ENCODE results near the gene RAB3A.

RAB3A gene

DNA sequence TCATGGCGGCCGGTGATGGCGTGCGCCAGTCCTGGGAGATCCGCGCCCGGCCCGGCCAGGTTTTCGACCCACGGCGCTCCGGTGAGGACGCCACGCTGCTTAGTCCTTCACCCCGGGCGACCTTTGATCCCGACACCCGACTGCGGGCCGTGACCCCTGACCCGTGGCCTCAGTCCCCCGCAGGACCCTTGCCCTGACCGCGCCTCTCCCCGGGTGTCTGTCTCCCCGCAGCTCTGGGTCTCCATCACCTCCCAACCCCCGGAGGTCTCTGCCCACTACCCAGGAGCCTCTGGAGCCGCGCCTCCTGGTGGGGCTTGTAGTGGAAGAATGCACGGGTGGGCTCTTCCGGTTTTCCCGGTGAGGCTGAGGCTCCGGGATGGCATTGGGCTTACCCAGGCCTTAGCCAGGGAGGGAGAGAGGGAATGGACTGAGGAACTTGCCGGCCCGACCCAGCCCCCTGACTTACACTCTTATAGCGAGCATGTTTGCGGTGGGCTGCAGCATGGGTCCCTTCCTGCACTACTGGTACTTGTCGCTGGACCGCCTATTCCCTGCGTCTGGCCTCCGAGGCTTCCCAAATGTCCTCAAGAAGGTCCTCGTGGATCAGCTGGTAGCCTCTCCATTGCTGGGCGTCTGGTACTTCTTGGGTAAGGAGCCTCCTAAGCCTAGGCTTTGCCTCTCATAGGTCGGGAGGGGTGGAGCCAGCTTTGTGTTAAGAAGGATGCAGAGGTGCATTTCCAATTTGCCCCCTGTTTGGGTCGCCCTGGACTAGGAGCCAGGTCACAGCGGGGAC lies 10.3 kb downstream of the RAB3A start:
- Histone ChIP-seq H3K79me2 (ENCODE audit: insufficient read depth, low read length) (peaks cover 12% of the 10 kb centered on the region), H3K4me1 (ENCODE audit: insufficient read depth, low read length, poor library complexity, severe bottlenecking) (peaks cover 17% of the 10 kb centered on the region), H2AFZ (ENCODE audit: low read length) (peak overlapping the region; percentile 59), H3K9me2 (replicated peaks; ENCODE audit: low read depth, low read length) (no peaks in the 10 kb centered on the region), H3K4me2 (ENCODE audit: low read depth, low read length, poor library complexity, severe bottlenecking) (peak overlapping the region; percentile 88), H3K27me3 (ENCODE audit: insufficient read depth, low read length, poor library complexity, severe bottlenecking) (no peaks in the 10 kb centered on the region), H3F3A (ENCODE audit: low read depth) (0 out of 2 replicates have a peak, but pooled peaks cover 7% of the 10 kb centered on the region), H3K9ac (ENCODE audit: low read depth, low read length, poor library complexity, severe bottlenecking) (peak overlapping the region; percentile 84), H3K36me3 (ENCODE audit: insufficient read depth, low read length) (peaks cover 2% of the 10 kb centered on the region; the same call in 1 of the 2 replicates), H3K9me3 (ENCODE audit: insufficient read depth, low read depth, low read length) (no peaks in the 10 kb centered on the region), H3K4me3 (ENCODE audit: low read length, poor library complexity, severe bottlenecking) (peak overlapping the region; percentile 90), H4K20me1 (ENCODE audit: insufficient read depth, low read length, poor library complexity, severe bottlenecking) (peaks cover 7% of the 10 kb centered on the region)
- TF ChIP-seq EZH2phosphoT487 (IDR thresholded peaks at IDR 0.05; ENCODE audit: borderline replicate concordance), result no peak
- TF ChIP-seq, protein P1, sequence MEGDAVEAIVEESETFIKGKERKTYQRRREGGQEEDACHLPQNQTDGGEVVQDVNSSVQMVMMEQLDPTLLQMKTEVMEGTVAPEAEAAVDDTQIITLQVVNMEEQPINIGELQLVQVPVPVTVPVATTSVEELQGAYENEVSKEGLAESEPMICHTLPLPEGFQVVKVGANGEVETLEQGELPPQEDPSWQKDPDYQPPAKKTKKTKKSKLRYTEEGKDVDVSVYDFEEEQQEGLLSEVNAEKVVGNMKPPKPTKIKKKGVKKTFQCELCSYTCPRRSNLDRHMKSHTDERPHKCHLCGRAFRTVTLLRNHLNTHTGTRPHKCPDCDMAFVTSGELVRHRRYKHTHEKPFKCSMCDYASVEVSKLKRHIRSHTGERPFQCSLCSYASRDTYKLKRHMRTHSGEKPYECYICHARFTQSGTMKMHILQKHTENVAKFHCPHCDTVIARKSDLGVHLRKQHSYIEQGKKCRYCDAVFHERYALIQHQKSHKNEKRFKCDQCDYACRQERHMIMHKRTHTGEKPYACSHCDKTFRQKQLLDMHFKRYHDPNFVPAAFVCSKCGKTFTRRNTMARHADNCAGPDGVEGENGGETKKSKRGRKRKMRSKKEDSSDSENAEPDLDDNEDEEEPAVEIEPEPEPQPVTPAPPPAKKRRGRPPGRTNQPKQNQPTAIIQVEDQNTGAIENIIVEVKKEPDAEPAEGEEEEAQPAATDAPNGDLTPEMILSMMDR (conservative IDR thresholded peaks at IDR 0.05; ENCODE audit: low read length), result no peak

DNA sequence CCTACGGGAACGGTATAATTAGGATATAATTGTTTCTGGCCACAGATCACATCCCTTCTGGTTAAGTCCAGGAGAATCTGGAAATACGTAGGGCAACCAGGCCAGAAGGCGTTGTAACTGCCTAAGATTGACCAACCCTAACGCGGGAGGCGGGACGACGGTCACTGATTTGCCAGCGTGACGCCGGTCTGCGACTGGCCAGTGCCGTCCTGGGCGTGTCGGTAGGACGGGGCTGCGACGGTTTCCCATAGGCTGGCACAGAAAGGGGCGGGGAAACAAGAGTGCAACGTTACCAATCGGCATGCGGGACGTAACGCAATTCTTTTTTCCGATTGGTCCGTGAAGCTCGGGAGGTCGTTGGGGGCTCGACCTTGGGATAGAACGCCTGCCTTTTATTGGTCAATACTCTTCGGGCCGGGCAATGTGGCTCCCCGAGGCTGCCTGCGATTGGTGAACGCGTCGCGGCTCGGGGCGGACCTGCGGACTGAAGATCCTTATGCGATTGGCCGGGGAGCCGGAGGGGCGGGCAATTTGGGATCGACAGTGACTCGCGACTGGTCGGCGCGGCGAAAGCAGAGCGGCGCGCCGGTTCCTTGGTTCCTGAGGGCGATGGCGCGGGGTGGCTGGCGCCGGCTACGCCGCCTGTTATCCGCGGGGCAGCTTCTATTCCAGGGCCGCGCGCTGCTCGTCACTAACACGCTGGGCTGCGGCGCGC lies 11.0 kb downstream of the RAB3A start, which contains the start of gene MPV17L2:
Gene MPV17L2 (plus strand): TSS at position 546 of the 715 bp plus-strand sequence. CDS start 64 bp downstream, at position 610.
- H3F3A ChIP-seq (ENCODE audit: low read depth), result 0 out of 2 replicates have a peak, but pooled peaks cover 7% of the 10 kb centered on the region
- H2AFZ ChIP-seq (ENCODE audit: low read length), result peak within 1 kb of the TSS; percentile 82
- no peak for TF ChIP-seq EZH2phosphoT487 (IDR thresholded peaks at IDR 0.05; ENCODE audit: borderline replicate concordance)
- TF ChIP-seq, protein P1 (conservative IDR thresholded peaks at IDR 0.05; ENCODE audit: low read length), result no peak
- peak within 1 kb of the TSS; percentile 90 for H3K4me3 ChIP-seq (ENCODE audit: low read length, poor library complexity, severe bottlenecking)
- H3K4me1 ChIP-seq (ENCODE audit: insufficient read depth, low read length, poor library complexity, severe bottlenecking), result peaks cover 17% of the 10 kb centered on the region
- H3K9me2 ChIP-seq (replicated peaks; ENCODE audit: low read depth, low read length), result no peaks in the 10 kb centered on the region
- peak within 1 kb of the TSS; percentile 84 for H3K9ac ChIP-seq (ENCODE audit: low read depth, low read length, poor library complexity, severe bottlenecking)
- no peaks in the 10 kb centered on the region for H3K27me3 ChIP-seq (ENCODE audit: insufficient read depth, low read length, poor library complexity, severe bottlenecking)
- peak within 1 kb of the TSS; percentile 93 for H3K4me2 ChIP-seq (ENCODE audit: low read depth, low read length, poor library complexity, severe bottlenecking)
- H3K9me3 ChIP-seq (ENCODE audit: insufficient read depth, low read depth, low read length), result no peaks in the 10 kb centered on the region
- peaks cover 2% of the 10 kb centered on the region; the same call in 1 of the 2 replicates for H3K36me3 ChIP-seq (ENCODE audit: insufficient read depth, low read length)
- peaks cover 12% of the 10 kb centered on the region for H3K79me2 ChIP-seq (ENCODE audit: insufficient read depth, low read length)
- H4K20me1 ChIP-seq (ENCODE audit: insufficient read depth, low read length, poor library complexity, severe bottlenecking), result peaks cover 7% of the 10 kb centered on the region

DNA sequence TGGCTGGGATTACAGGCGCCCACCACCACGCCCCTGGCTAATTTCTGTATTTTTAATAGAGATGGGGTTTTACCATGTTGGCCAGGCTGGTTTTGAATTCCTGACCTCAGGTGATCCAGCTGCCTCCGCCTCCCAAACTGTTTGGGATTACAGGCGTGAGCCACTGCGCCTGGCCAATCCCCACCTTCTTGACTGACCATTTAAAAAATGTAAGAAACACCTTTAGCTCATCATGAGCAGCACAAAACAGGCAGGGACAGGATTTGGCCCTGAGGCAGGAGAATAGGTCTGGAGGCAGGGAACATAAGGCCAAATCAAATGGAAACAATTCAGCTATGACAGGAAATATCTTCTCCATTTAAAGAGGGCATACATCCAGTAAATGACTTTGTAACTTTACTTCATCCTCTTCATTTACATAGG lies 12.2 kb downstream of the RAB3A start:
- Histone ChIP-seq H3K4me3 (ENCODE audit: low read length, poor library complexity, severe bottlenecking) (peak overlapping the region; percentile 76), H3K4me2 (ENCODE audit: low read depth, low read length, poor library complexity, severe bottlenecking) (peak overlapping the region; percentile 93), H3K79me2 (ENCODE audit: insufficient read depth, low read length) (peaks cover 12% of the 10 kb centered on the region), H3K27me3 (ENCODE audit: insufficient read depth, low read length, poor library complexity, severe bottlenecking) (no peaks in the 10 kb centered on the region), H4K20me1 (ENCODE audit: insufficient read depth, low read length, poor library complexity, severe bottlenecking) (peaks cover 7% of the 10 kb centered on the region), H3K9me2 (replicated peaks; ENCODE audit: low read depth, low read length) (no peaks in the 10 kb centered on the region), H3K9me3 (ENCODE audit: insufficient read depth, low read depth, low read length) (no peaks in the 10 kb centered on the region), H3K9ac (ENCODE audit: low read depth, low read length, poor library complexity, severe bottlenecking) (peak overlapping the region; percentile 67), H3F3A (ENCODE audit: low read depth) (0 out of 2 replicates have a peak, but pooled peaks cover 7% of the 10 kb centered on the region), H3K4me1 (ENCODE audit: insufficient read depth, low read length, poor library complexity, severe bottlenecking) (peaks cover 17% of the 10 kb centered on the region), H2AFZ (ENCODE audit: low read length) (no peak overlapping the region), H3K36me3 (ENCODE audit: insufficient read depth, low read length) (peaks cover 2% of the 10 kb centered on the region; the same call in 1 of the 2 replicates)
- TF ChIP-seq EZH2phosphoT487 (IDR thresholded peaks at IDR 0.05; ENCODE audit: borderline replicate concordance), result no peak
- TF ChIP-seq, protein P1 (conservative IDR thresholded peaks at IDR 0.05; ENCODE audit: low read length), result no peak
